HCEC 1CT (cell line): ENCODE results near the gene CYP4B1.

Experiments used
- DNase-seq: peaks from one replicate; pipeline ENCODE4 v3.0.0-alpha.2; 2017

Gene CYP4B1

GRCh38 chr1:46797696-46798470 lies 963 bp upstream of the CYP4B1 start:
- DNase-seq, result no peak

DNA sequence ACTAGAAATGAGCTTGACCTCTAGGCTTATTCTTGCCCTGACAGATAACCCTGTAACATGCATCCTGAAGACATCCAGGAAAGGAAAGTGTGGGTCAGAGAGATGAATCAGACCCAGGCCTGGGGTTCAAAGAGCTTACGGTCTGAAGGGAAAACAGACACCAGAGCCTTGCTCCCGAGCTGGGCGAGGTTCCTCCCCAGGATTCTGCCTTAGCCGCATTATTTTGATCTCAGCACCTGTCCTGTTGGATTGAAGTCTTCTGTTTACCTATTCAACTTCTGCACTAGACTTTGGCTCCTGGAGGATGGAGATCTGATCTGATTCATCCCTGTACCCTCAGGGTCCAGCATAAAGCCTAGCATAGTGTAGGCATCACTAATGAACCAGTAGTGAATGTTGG lies 1.9 kb downstream of the CYP4B1 start:
- DNase-seq, result no peak

- no peak for DNase-seq
These were observed 2.6 kb downstream of the CYP4B1 start for GRCh38 chr1:46801323-46802055.

- no peak for DNase-seq
These were observed 3.2 kb downstream of the CYP4B1 start for GRCh38 chr1:46802081-46802480.

- DNase-seq, result no peak
These were observed 4.2 kb downstream of the CYP4B1 start for GRCh38 chr1:46802901-46803574.

DNA sequence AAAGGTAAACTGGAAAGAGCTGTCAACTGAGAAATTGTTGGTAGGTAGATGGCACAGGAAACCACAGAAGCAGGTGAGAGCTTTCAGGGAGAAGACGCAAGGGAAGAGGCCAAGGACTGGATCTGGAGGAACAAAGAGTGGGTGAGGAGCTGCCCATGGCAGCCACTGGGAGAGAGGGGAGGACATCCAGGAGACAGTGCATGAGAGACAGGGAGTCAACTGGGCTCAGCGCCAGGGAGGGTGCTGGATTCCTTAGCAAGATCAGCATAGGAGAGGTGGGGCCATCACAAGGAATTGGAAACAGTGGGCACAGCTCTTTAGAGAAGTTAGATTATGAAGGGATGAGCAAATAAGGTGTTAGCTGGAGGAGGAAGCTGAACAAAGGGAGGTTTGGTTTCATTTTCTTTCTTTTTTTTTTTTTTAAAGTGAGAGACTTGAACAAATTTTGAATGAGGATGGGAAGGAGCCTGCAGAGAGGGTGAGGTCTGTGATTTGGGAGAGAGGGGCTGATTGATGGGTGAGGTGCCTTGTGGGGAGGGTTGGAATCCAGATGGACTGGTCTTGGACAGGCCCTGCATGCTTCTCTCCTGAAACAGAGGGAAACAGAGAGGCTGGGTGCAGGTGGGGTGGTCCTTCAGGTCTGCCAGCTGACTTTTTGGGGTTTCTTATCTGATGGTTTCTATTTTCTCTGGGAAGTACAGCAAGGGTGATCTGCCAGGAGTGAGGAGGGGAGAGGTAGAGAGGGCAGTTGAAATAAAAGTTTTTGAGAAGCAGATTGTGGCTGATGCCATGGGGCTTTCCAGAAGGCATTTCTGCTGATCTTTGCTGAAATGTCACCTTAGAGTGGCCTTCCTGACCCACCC lies 5.4 kb downstream of the CYP4B1 start:
- DNase-seq, result no peak

DNA sequence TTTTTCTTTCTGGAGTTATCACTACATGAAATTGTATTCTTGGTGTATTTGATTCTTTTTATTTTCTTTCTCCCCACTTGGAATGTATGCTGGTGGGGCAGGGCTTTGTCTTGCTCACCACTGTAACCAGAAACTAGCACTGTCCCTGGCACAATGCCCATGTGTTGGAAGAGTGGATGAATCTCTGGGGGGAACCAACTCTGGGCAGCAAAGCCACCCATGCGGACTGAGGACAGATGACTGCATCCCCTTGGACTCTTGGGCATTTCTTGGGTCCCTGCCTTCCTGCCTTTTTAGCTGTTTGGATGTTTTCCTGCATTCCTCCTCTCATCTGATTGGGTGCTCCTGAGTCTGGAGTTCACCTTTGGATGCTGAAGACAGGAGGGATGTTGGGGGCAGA lies 6.1 kb downstream of the CYP4B1 start:
- DNase-seq, result no peak

DNA sequence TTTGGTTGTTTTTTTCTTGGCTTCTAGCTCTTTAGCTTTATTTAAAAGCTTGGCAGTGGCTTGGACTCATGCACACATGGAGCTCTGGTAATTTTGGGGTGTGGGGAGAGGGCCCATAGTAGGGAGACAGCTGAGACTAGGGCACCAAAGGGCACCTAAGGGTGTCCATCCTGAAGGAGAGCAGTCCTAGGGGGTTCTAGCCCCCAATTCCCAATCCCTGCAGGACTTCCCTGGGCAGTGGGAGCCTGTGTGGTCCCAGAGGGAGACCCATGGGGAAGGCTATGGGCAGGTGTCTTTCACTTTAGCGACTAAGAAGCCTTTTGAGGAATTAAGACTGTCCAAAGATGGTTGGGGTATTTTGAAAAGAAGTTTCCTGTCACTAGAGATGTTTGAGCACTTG lies 6.9 kb downstream of the CYP4B1 start:
- no peak for DNase-seq

- DNase-seq, result no peak
These were observed 7.6 kb downstream of the CYP4B1 start for GRCh38 chr1:46806196-46807020.

- DNase-seq, result no peak
These were observed 8.5 kb downstream of the CYP4B1 start for GRCh38 chr1:46807046-46807972.

- DNase-seq, result no peak
These were observed 10.2 kb downstream of the CYP4B1 start for GRCh38 chr1:46809071-46809470.

DNA sequence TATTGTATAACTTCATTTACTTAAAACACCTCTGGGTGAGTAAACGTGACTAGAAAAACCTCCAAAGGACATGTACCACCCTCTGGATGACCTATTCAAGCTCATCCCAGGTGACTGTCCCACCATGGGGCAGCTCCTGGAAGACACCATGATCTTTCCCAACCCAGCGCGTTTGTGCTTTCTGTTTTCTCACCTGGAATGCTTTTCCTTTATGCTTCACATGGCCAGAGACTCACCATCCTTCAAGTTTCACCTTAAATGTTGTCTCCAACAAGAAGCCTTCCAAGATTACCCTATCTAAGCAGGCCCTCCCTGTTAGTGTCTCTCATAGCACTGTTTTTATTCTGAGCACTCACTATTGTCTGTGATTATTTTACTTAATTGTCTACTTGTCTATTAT lies 11.1 kb downstream of the CYP4B1 start:
- no peak for DNase-seq

DNA sequence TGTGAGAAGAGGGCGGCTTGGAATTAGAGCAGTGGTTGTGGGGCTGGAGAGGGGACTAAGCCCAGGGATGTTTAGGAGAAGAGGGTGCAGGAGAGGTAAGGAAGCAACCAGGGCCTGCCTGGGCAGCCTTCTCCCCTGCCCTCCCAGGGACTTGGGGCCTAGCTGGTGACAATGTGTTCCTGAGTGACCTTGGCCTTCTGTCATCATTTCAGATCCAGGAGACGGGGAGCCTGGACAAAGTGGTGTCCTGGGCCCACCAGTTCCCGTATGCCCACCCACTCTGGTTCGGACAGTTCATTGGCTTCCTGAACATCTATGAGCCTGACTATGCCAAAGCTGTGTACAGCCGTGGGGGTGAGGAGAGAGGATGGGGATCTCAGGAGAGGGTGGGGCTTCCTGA lies 11.8 kb downstream of the CYP4B1 start:
- DNase-seq, result no peak

DNA sequence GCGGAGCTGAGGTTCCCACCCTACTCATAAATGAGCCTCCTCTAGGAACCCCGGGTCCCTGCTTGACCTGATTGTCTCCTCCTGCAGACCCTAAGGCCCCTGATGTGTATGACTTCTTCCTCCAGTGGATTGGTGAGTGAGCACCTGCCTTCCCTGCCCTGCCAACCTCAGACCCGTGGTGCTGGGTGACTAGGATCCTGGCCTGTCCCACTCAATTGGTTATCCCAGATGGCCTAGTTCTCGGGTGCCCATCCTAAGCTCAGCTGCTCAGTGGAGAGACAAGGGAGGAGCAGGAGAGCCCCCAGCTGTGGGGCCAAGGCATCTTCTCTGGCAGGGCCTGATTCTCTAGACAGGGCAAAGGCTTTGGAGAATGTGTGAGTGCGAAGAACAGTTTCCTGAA lies 12.2 kb downstream of the CYP4B1 start:
- DNase-seq, result no peak

GRCh38 chr1:46812065-46812963 lies 13.5 kb downstream of the CYP4B1 start:
- no peak for DNase-seq

- no peak for DNase-seq
These were observed 14.4 kb downstream of the CYP4B1 start for GRCh38 chr1:46812996-46813857.

GRCh38 chr1:46813858-46814396 lies 15.1 kb downstream of the CYP4B1 start:
- DNase-seq, result no peak

DNA sequence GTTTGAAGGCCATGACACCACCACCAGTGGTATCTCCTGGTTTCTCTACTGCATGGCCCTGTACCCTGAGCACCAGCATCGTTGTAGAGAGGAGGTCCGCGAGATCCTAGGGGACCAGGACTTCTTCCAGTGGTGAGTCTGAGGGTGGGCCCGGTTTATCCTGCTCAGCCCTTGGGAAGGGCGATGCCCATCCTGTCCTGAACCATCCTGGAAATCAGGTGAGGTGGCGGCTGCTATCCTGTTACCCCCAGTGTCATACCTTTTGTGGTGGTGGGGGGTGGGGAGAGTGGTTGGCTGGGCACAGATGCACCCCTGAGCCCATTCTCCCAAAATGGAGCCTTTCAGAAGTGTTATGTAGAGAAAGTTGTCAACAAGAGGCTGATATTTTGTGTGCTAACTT lies 16.3 kb downstream of the CYP4B1 start:
- DNase-seq, result no peak
